ENCODE measurements around the gene CHCHD6. TPM values are rescaled to one million over a fixed set of nuclear protein-coding genes. Genes with fewer than 3 reads are reported as not detected.

CHCHD6 gene
- total RNA-seq, 1 experiment from 2014 or later: 47.7 TPM

- Histone ChIP-seq H3K4me3 (no peak overlapping the region), H3K27me3 (ENCODE audit: insufficient read depth, low read depth) (no peaks in the 10 kb centered on the region), H3K27ac (no peak overlapping the region), H3K9me3 (ENCODE audit: insufficient read depth, low read depth) (no peaks in the 10 kb centered on the region), H3K36me3 (ENCODE audit: low read depth) (no peaks in the 10 kb centered on the region), H3K4me2 (no peak overlapping the region), H3K4me1 (replicated peaks; ENCODE audit: insufficient read depth) (no peaks in the 10 kb centered on the region), H3K79me2 (ENCODE audit: low read depth) (no peaks in the 10 kb centered on the region), H4K20me1 (ENCODE audit: insufficient read depth) (no peaks in the 10 kb centered on the region), H2AFZ (no peak overlapping the region), H3K9me2 (ENCODE audit: insufficient read depth) (no peaks in the 10 kb centered on the region), H3F3A (ENCODE audit: insufficient read depth, low read depth) (no peaks in the 10 kb centered on the region)
- TF ChIP-seq CTCF (conservative IDR thresholded peaks at IDR 0.05) (no peak), EZH2 (IDR thresholded peaks at IDR 0.05; ENCODE audit: low read depth) (no peak)
- no peak for DNase-seq
- intact Hi-C loops (cut with micrococcal nuclease; ENCODE audit: unreplicated experiment): no loop called here
- no TSS peak for BruUV-seq (replicated peaks)
- ChIA-PET CTCF (no interaction called here), POLR2A (ENCODE audit: unreplicated experiment) (no interaction called here)
These were observed 174.6 kb downstream of the CHCHD6 start for GRCh38 chr3:126878664-126879063.

GRCh38 chr3:126880901-126881300, 176.9 kb downstream of the CHCHD6 start:
- Histone ChIP-seq H3K4me1 (replicated peaks; ENCODE audit: insufficient read depth) (no peaks in the 10 kb centered on the region), H3F3A (ENCODE audit: insufficient read depth, low read depth) (no peaks in the 10 kb centered on the region), H2AFZ (no peak overlapping the region), H3K79me2 (ENCODE audit: low read depth) (no peaks in the 10 kb centered on the region), H3K4me3 (no peak overlapping the region), H3K36me3 (ENCODE audit: low read depth) (no peaks in the 10 kb centered on the region), H3K27me3 (ENCODE audit: insufficient read depth, low read depth) (no peaks in the 10 kb centered on the region), H3K9me2 (ENCODE audit: insufficient read depth) (no peaks in the 10 kb centered on the region), H4K20me1 (ENCODE audit: insufficient read depth) (no peaks in the 10 kb centered on the region), H3K4me2 (no peak overlapping the region), H3K27ac (no peak overlapping the region), H3K9me3 (ENCODE audit: insufficient read depth, low read depth) (no peaks in the 10 kb centered on the region)
- no peak for DNase-seq
- POLR2A ChIA-PET (ENCODE audit: unreplicated experiment): no interaction called here
- no TSS peak for BruUV-seq (replicated peaks)
- CTCF ChIA-PET: no interaction called here
- intact Hi-C loops (cut with micrococcal nuclease; ENCODE audit: unreplicated experiment): no loop called here
- TF ChIP-seq EZH2 (IDR thresholded peaks at IDR 0.05; ENCODE audit: low read depth): no peak
- TF ChIP-seq CTCF (conservative IDR thresholded peaks at IDR 0.05): no peak

GRCh38 chr3:126881861-126882260, 177.8 kb downstream of the CHCHD6 start:
- Histone ChIP-seq H3K79me2 (ENCODE audit: low read depth) (no peaks in the 10 kb centered on the region), H3K27ac (no peak overlapping the region), H3K4me1 (replicated peaks; ENCODE audit: insufficient read depth) (no peaks in the 10 kb centered on the region), H3K27me3 (ENCODE audit: insufficient read depth, low read depth) (no peaks in the 10 kb centered on the region), H3K9me3 (ENCODE audit: insufficient read depth, low read depth) (no peaks in the 10 kb centered on the region), H3K4me2 (no peak overlapping the region), H3K36me3 (ENCODE audit: low read depth) (no peaks in the 10 kb centered on the region), H4K20me1 (ENCODE audit: insufficient read depth) (no peaks in the 10 kb centered on the region), H3K4me3 (no peak overlapping the region), H3F3A (ENCODE audit: insufficient read depth, low read depth) (no peaks in the 10 kb centered on the region), H3K9me2 (ENCODE audit: insufficient read depth) (no peaks in the 10 kb centered on the region), H2AFZ (no peak overlapping the region)
- no peak for DNase-seq
- BruUV-seq (replicated peaks): no TSS peak
- TF ChIP-seq CTCF (conservative IDR thresholded peaks at IDR 0.05): no peak
- no peak for TF ChIP-seq EZH2 (IDR thresholded peaks at IDR 0.05; ENCODE audit: low read depth)
- ChIA-PET CTCF (no interaction called here), POLR2A (ENCODE audit: unreplicated experiment) (no interaction called here)
- intact Hi-C loops (cut with micrococcal nuclease; ENCODE audit: unreplicated experiment): no loop called here

All from PC-9 (cell line).